ENCODE results near the gene PLOD1.

PLOD1 gene

GRCh38 chr1:11960276-11960675 lies 25.8 kb downstream of the PLOD1 start:
- no peaks in the 10 kb centered on the region for H3K9me3 ChIP-seq (ENCODE audit: control insufficient read depth, insufficient read depth, low read length)
- TF ChIP-seq CTCF (IDR thresholded peaks at IDR 0.05; ENCODE audit: low read depth, low read length, poor library complexity, severe bottlenecking) (no peak), EZH2phosphoT487 (IDR thresholded peaks at IDR 0.05; ENCODE audit: borderline replicate concordance, low read length) (no peak)

GRCh38 chr1:11960715-11961114 lies 26.2 kb downstream of the PLOD1 start:
- H4K20me1 ChIP-seq (ENCODE audit: control insufficient read depth, insufficient read depth, low read depth, low read length) = no peaks in the 10 kb centered on the region
- H3K27me3 ChIP-seq (ENCODE audit: control insufficient read depth, low read length) = no peaks in the 10 kb centered on the region
- H3F3A ChIP-seq (ENCODE audit: control insufficient read depth, insufficient read depth) = no peaks in the 10 kb centered on the region
- H3K9me2 ChIP-seq (replicated peaks; ENCODE audit: control insufficient read depth, low read length) = no peaks in the 10 kb centered on the region
- peaks cover 8% of the 10 kb centered on the region; the same call in 1 of the 2 replicates for H3K4me1 ChIP-seq (ENCODE audit: control insufficient read depth, low read length)
- H3K27ac ChIP-seq (ENCODE audit: low read depth, low read length) = no peak overlapping the region
- TF ChIP-seq EZH2phosphoT487 (IDR thresholded peaks at IDR 0.05; ENCODE audit: borderline replicate concordance, low read length) = no peak
- TF ChIP-seq CTCF (IDR thresholded peaks at IDR 0.05; ENCODE audit: low read depth, low read length, poor library complexity, severe bottlenecking) = no peak
- no peaks in the 10 kb centered on the region for H3K79me2 ChIP-seq (ENCODE audit: control insufficient read depth, low read length)
- peaks cover 36% of the 10 kb centered on the region for H3K36me3 ChIP-seq (ENCODE audit: control insufficient read depth, low read length)
- no peak overlapping the region for H3K4me2 ChIP-seq (ENCODE audit: low read length)
- no peak overlapping the region for H3K4me3 ChIP-seq (ENCODE audit: low read length)
- H3K9me3 ChIP-seq (ENCODE audit: control insufficient read depth, insufficient read depth, low read length) = no peaks in the 10 kb centered on the region

More at GRCh38 chr1:11960276-11960675, 25.8 kb downstream of the PLOD1 start:
- Histone ChIP-seq H3K4me2 (ENCODE audit: low read length) (no peak overlapping the region), H4K20me1 (ENCODE audit: control insufficient read depth, insufficient read depth, low read depth, low read length) (no peaks in the 10 kb centered on the region), H3K27me3 (ENCODE audit: control insufficient read depth, low read length) (no peaks in the 10 kb centered on the region), H3K4me1 (ENCODE audit: control insufficient read depth, low read length) (peaks cover 8% of the 10 kb centered on the region; the same call in 1 of the 2 replicates), H3K4me3 (ENCODE audit: low read length) (no peak overlapping the region), H3K27ac (ENCODE audit: low read depth, low read length) (no peak overlapping the region), H3F3A (ENCODE audit: control insufficient read depth, insufficient read depth) (no peaks in the 10 kb centered on the region), H3K36me3 (ENCODE audit: control insufficient read depth, low read length) (peaks cover 32% of the 10 kb centered on the region), H3K79me2 (ENCODE audit: control insufficient read depth, low read length) (no peaks in the 10 kb centered on the region), H3K9me2 (replicated peaks; ENCODE audit: control insufficient read depth, low read length) (no peaks in the 10 kb centered on the region)

- no peak for TF ChIP-seq EZH2phosphoT487 (IDR thresholded peaks at IDR 0.05; ENCODE audit: borderline replicate concordance, low read length)
- TF ChIP-seq CTCF (IDR thresholded peaks at IDR 0.05; ENCODE audit: low read depth, low read length, poor library complexity, severe bottlenecking) = no peak
- H3K36me3 ChIP-seq (ENCODE audit: control insufficient read depth, low read length) = peaks cover 39% of the 10 kb centered on the region
These were observed 26.7 kb downstream of the PLOD1 start for GRCh38 chr1:11961230-11961629.

More at GRCh38 chr1:11961230-11961629, 26.7 kb downstream of the PLOD1 start:
- H3K27ac ChIP-seq (ENCODE audit: low read depth, low read length) = no peak overlapping the region
- H4K20me1 ChIP-seq (ENCODE audit: control insufficient read depth, insufficient read depth, low read depth, low read length) = no peaks in the 10 kb centered on the region
- H3F3A ChIP-seq (ENCODE audit: control insufficient read depth, insufficient read depth) = no peaks in the 10 kb centered on the region
- H3K9me3 ChIP-seq (ENCODE audit: control insufficient read depth, insufficient read depth, low read length) = no peaks in the 10 kb centered on the region
- no peaks in the 10 kb centered on the region for H3K27me3 ChIP-seq (ENCODE audit: control insufficient read depth, low read length)
- peaks cover 8% of the 10 kb centered on the region; the same call in 1 of the 2 replicates for H3K4me1 ChIP-seq (ENCODE audit: control insufficient read depth, low read length)
- no peaks in the 10 kb centered on the region for H3K9me2 ChIP-seq (replicated peaks; ENCODE audit: control insufficient read depth, low read length)
- no peak overlapping the region for H3K4me3 ChIP-seq (ENCODE audit: low read length)
- no peaks in the 10 kb centered on the region for H3K79me2 ChIP-seq (ENCODE audit: control insufficient read depth, low read length)
- H3K4me2 ChIP-seq (ENCODE audit: low read length) = no peak overlapping the region
